ENCODE data around the gene SNPH.

SNPH gene

GRCh38 chr20:1315804-1316203 lies 49.7 kb downstream of the SNPH start:
- Histone ChIP-seq H3K27ac (no peak overlapping the region), H3K4me3 (no peak overlapping the region)
- DNase-seq (ENCODE audit: low spot score) = no peak
- TF ChIP-seq CTCF (IDR thresholded peaks at IDR 0.05) = no peak

GRCh38 chr20:1317545-1318255 lies 51.6 kb downstream of the SNPH start:
- Histone ChIP-seq H3K27ac (no peak overlapping the region), H3K4me3 (no peak overlapping the region)
- no peak for DNase-seq (ENCODE audit: low spot score)
- no peak for TF ChIP-seq CTCF (IDR thresholded peaks at IDR 0.05)

- no peak for TF ChIP-seq CTCF (IDR thresholded peaks at IDR 0.05)
- DNase-seq (ENCODE audit: low spot score) = no peak
- Histone ChIP-seq H3K4me3 (no peak overlapping the region), H3K27ac (no peak overlapping the region)
Observed at GRCh38 chr20:1319051-1319450, 53.0 kb downstream of the SNPH start.

- H3K4me3 ChIP-seq = no peak overlapping the region
- DNase-seq (ENCODE audit: low spot score) = no peak
- no peak overlapping the region for H3K27ac ChIP-seq
- no peak for TF ChIP-seq CTCF (IDR thresholded peaks at IDR 0.05)
Observed at GRCh38 chr20:1319462-1319861, 53.4 kb downstream of the SNPH start.

GRCh38 chr20:1320016-1320415 lies 53.9 kb downstream of the SNPH start:
- no peak for DNase-seq (ENCODE audit: low spot score)
- TF ChIP-seq CTCF (IDR thresholded peaks at IDR 0.05) = no peak
- Histone ChIP-seq H3K27ac (no peak overlapping the region), H3K4me3 (no peak overlapping the region)

- no peak for TF ChIP-seq CTCF (IDR thresholded peaks at IDR 0.05)
- peak overlapping the region in 1 of 2 donors; percentile 1 for H3K27ac ChIP-seq
- DNase-seq (ENCODE audit: low spot score) = no peak
Observed at GRCh38 chr20:1320902-1321653, 55.0 kb downstream of the SNPH start.

GRCh38 chr20:1321654-1321939 lies 55.5 kb downstream of the SNPH start:
- H3K27ac ChIP-seq = peak overlapping the region in 1 of 2 donors; percentile 47
- TF ChIP-seq CTCF (IDR thresholded peaks at IDR 0.05) = no peak
- no peak overlapping the region for H3K4me3 ChIP-seq
- DNase-seq (ENCODE audit: low spot score) = no peak

More at GRCh38 chr20:1320902-1321653, 55.0 kb downstream of the SNPH start:
- H3K4me3 ChIP-seq = no peak overlapping the region
